Activated CD8-positive, alpha-beta T cell treated with anti-CD3 and anti-CD28 coated beads for 36 hours (primary cell): ENCODE results near the gene MMS19. TPM values are rescaled to one million over a fixed set of nuclear protein-coding genes. Genes with fewer than 3 reads are reported as not detected.

Experiments used
- ATAC-seq: fragments of 200-7000 bp; cut with Tn5 transposase; one replicate; pipeline ENCODE4 v1.10.0; 2021; ENCODE audit warnings: mild to moderate bottlenecking, moderate library complexity
- CTCF ChIA-PET: fragments of 350-600 bp; sonication (Branson Sonifier 250); formaldehyde crosslinking; loops from one replicate; lab custom pipeline; 2021; ENCODE audit warnings: antibody characterized with exemption; lab: Charles Lee
- POLR2A ChIA-PET: fragments of 350-600 bp; sonication (Branson Sonifier 250); formaldehyde crosslinking; loops from one replicate; lab custom pipeline; 2021; ENCODE audit warnings: antibody characterized with exemption; lab: Charles Lee
- DNase-seq: peaks from one replicate; pipeline ENCODE4 v3.0.0-alpha.2; 2020
- H3K27ac Mint-ChIP-seq: one replicate; pipeline ENCODE4 v1.8.0; 2021; ENCODE audit warnings: mild to moderate bottlenecking, mixed read lengths
- H3K27me3 Mint-ChIP-seq: one replicate; pipeline ENCODE4 v1.8.0; 2021; ENCODE audit warnings: mixed read lengths
- H3K36me3 Mint-ChIP-seq: one replicate; pipeline ENCODE4 v1.8.0; 2021; ENCODE audit warnings: low read depth, mixed read lengths
- H3K4me1 Mint-ChIP-seq: one replicate; pipeline ENCODE4 v1.8.0; 2021; ENCODE audit warnings: low read depth, mixed read lengths
- H3K4me3 Mint-ChIP-seq: one replicate; pipeline ENCODE4 v1.8.0; 2021; ENCODE audit warnings: mild to moderate bottlenecking, moderate library complexity, mixed read lengths
- H3K9me3 Mint-ChIP-seq: one replicate; pipeline ENCODE4 v1.8.0; 2021; ENCODE audit warnings: mixed read lengths
- CTCF ChIP-seq: fragments of 200-600 bp; IDR thresholded peaks from one replicate; pipeline ENCODE4 v1.8.0; 2022; ENCODE audit warnings: antibody characterized with exemption, mild to moderate bottlenecking
- intact Hi-C: fragments of 100-400 bp; cut with micrococcal nuclease; formaldehyde crosslinking; loops from one replicate; pipeline ENCODE4 v1.10.0; 2022
- total RNA-seq, 2 experiments: library from RNA; stranded (reverse); gene quantifications; one replicate each; pipeline ENCODE4 v1.2.3, GENCODE V29; 2021

MMS19 gene
- total RNA-seq, 2 experiments from 2014 or later = 107 to 108 TPM

- ChIA-PET CTCF (no interaction called here), POLR2A (no interaction called here)
- no peaks in the 10 kb centered on the region for H3K27me3 Mint-ChIP-seq
- no peak for DNase-seq
- TF ChIP-seq CTCF = no peak
- no peak overlapping the region for H3K4me3 Mint-ChIP-seq
- peaks cover 8% of the 10 kb centered on the region for H3K36me3 Mint-ChIP-seq
- peak overlapping the region; percentile 98 for H3K27ac Mint-ChIP-seq
- no peak for ATAC-seq
- no peaks in the 10 kb centered on the region for H3K9me3 Mint-ChIP-seq
- intact Hi-C loops = no loop called here
- H3K4me1 Mint-ChIP-seq = peaks cover 77% of the 10 kb centered on the region
Observed at GRCh38 chr10:97416565-97416964, 81.7 kb downstream of the MMS19 start.

GRCh38 chr10:97412891-97413304 lies 85.3 kb downstream of the MMS19 start:
- ChIA-PET POLR2A (interaction anchor here (0.9 to 7.2 kb wide), 6 partner anchors 10 to 140 kb away, joined by 3 to 79 read pairs (median 5); partner anchors contain the start of genes PGAM1 and RRP12), CTCF (interaction anchor here (0.8 to 11.1 kb wide), 8 partner anchors 11 to 141 kb away, joined by 3 to 108 read pairs (median 4); partner anchors contain the start of genes PGAM1 and RRP12)
- Mint-ChIP-seq H3K27ac (peak overlapping the region; percentile 88), H3K4me3 (peak overlapping the region; percentile 41), H3K27me3 (no peaks in the 10 kb centered on the region), H3K36me3 (no peaks in the 10 kb centered on the region), H3K4me1 (peaks cover 47% of the 10 kb centered on the region), H3K9me3 (no peaks in the 10 kb centered on the region)
- DNase-seq (peak; percentile 87), ATAC-seq (peak; percentile 60)
- no peak for TF ChIP-seq CTCF
- intact Hi-C loops = no loop called here

GRCh38 chr10:97411406-97411805 lies 86.8 kb downstream of the MMS19 start:
- intact Hi-C loops = no loop called here
- no peak for TF ChIP-seq CTCF
- Mint-ChIP-seq H3K4me3 (no peak overlapping the region), H3K36me3 (no peaks in the 10 kb centered on the region), H3K27me3 (no peaks in the 10 kb centered on the region), H3K9me3 (no peaks in the 10 kb centered on the region), H3K4me1 (peaks cover 44% of the 10 kb centered on the region), H3K27ac (no peak overlapping the region)
- DNase-seq (no peak), ATAC-seq (no peak)
- ChIA-PET POLR2A (interaction anchor here (0.7 to 7.2 kb wide), 5 partner anchors 10 to 25 kb away, joined by 3 to 79 read pairs (median 3); partner anchors contain the start of genes PGAM1 and RRP12), CTCF (interaction anchor here (0.8 to 11.1 kb wide), 4 partner anchors 10 to 33 kb away, joined by 3 to 108 read pairs (median 4); partner anchors contain the start of genes PGAM1 and RRP12)

- H3K4me3 Mint-ChIP-seq = no peak overlapping the region
- ATAC-seq (no peak), DNase-seq (no peak)
- peaks cover 20% of the 10 kb centered on the region for H3K4me1 Mint-ChIP-seq
- H3K36me3 Mint-ChIP-seq = no peaks in the 10 kb centered on the region
- no peaks in the 10 kb centered on the region for H3K9me3 Mint-ChIP-seq
- no peaks in the 10 kb centered on the region for H3K27me3 Mint-ChIP-seq
- ChIA-PET POLR2A (interaction anchor here (0.6 to 7.2 kb wide), 6 partner anchors 9 to 44 kb away, joined by 3 to 79 read pairs (median 4); partner anchors contain the start of gene PGAM1), CTCF (interaction anchor here (0.6 to 11.1 kb wide), 16 partner anchors 11 to 146 kb away, joined by 3 to 108 read pairs (median 5); partner anchors contain the start of gene PGAM1)
- intact Hi-C loops = loop anchor here (5.0 to 10.0 kb wide), 2 partner anchors 34 to 86 kb away; partner anchors contain the start of genes MMS19 and UBTD1
- TF ChIP-seq CTCF = no peak
- H3K27ac Mint-ChIP-seq = no peak overlapping the region
Observed at GRCh38 chr10:97408496-97408992, 89.7 kb downstream of the MMS19 start.

Other genes starting within 250 kb of the MMS19 start
- 10 to 100 TPM; 42.3 to 53.2 TPM for gene ARHGAP19, start 205.8 kb downstream of the MMS19 start, total RNA-seq
- gene FRAT1, start 179.2 kb downstream of the MMS19 start, total RNA-seq = 1 to 10 TPM; 3.0 to 3.2 TPM
- gene FRAT2, start 163.7 kb downstream of the MMS19 start, total RNA-seq = 1 to 10 TPM; 5.6 to 6.4 TPM
- gene RRP12, start 97.1 kb downstream of the MMS19 start, total RNA-seq = 10 to 100 TPM; 50.3 to 51.0 TPM
- gene PGAM1, start 72.2 kb downstream of the MMS19 start, total RNA-seq = 1,000 to 10,000 TPM; 1,193 to 1,205 TPM
- 10 to 100 TPM; 43.3 to 49.2 TPM for gene EXOSC1, start 52.4 kb downstream of the MMS19 start, total RNA-seq
- gene ZDHHC16, start 52.2 kb downstream of the MMS19 start, total RNA-seq = 10 to 100 TPM; 23.8 to 25.2 TPM
- gene UBTD1, start 502 bp upstream of the MMS19 start, total RNA-seq = 1 to 10 TPM; 1.6 to 2.1 TPM
- not detected for gene ANKRD2, start 74.4 kb upstream of the MMS19 start, total RNA-seq
- not detected for gene HOGA1, start 86.0 kb upstream of the MMS19 start, total RNA-seq
- gene C10orf62, start 91.3 kb upstream of the MMS19 start, total RNA-seq = not detected
- gene MORN4, start 135.1 kb upstream of the MMS19 start, total RNA-seq = 1 to 10 TPM; 3.2 to 3.9 TPM
- 1 to 10 TPM; 8.4 to 8.5 TPM for gene PI4K2A, start 142.2 kb upstream of the MMS19 start, total RNA-seq
- 1 to 10 TPM; 2.5 to 3.0 TPM for gene AVPI1, start 188.8 kb upstream of the MMS19 start, total RNA-seq
- gene MARVELD1, start 215.3 kb upstream of the MMS19 start, total RNA-seq = 1 to 10 TPM; 2.3 to 2.9 TPM
- gene ZFYVE27, start 238.7 kb upstream of the MMS19 start, total RNA-seq = 10 to 100 TPM; 18.1 to 20.1 TPM